Psoas muscle (tissue), 8 donors: ENCODE data around the gene TMBIM4. TPM values are rescaled to one million over a fixed set of nuclear protein-coding genes. Genes with fewer than 3 reads are reported as not detected.

Experiments used
- ATAC-seq, 4 donors: fragments of 200-7000 bp; cut with Tn5 transposase; one replicate each; pipeline ENCODE4 v1.9.1; 2020; ENCODE audit warnings: moderate library complexity in 3 of 4, mild to moderate bottlenecking in 2 of 4
- DNase-seq, 2 donors: peaks; one replicate each; pipeline ENCODE4 v3.0.0-alpha.2; 2020
- H3K27ac ChIP-seq: fragments of 200-600 bp; one replicate; pipeline ENCODE4 v1.8.0; 2022
- H3K27me3 ChIP-seq, 3 donors: fragments of 200-600 bp in 1 of 3; one replicate each; pipeline versions ENCODE4 v1.6.1 to v1.8.0; 2013 to 2022; ENCODE audit warnings: low read length in 2 of 3, mild to moderate bottlenecking in 2 of 3, moderate library complexity in 1 of 3; ENCODE audit not compliant: insufficient read depth in 3 of 3
- H3K36me3 ChIP-seq, 2 donors: fragments of 200-600 bp in 1 of 2; one replicate each; pipeline versions ENCODE4 v1.6.1 to v1.8.0; 2013 to 2022; ENCODE audit warnings: low read depth in 1 of 2, mild to moderate bottlenecking in 1 of 2, moderate library complexity in 1 of 2; ENCODE audit not compliant: insufficient read depth in 1 of 2
- H3K4me1 ChIP-seq: fragments of 200-600 bp; one replicate; pipeline ENCODE4 v1.8.0; 2022
- H3K4me3 ChIP-seq: fragments of 200-600 bp; one replicate; pipeline ENCODE4 v1.8.0; 2022; ENCODE audit warnings: mild to moderate bottlenecking
- H3K9me3 ChIP-seq: fragments of 200-600 bp; one replicate; pipeline ENCODE4 v1.8.0; 2022
- WGBS, 3 donors: extraction: QIAGEN DNeasy Blood & Tissue Kit; methylation state at CpG; one replicate each; pipeline versions ENCODE4 v1.1.6 to v1.1.7; 2013; 5-methylcytosine and 5-hydroxymethylcytosine counted together
- intact Hi-C, 2 donors: fragments of 100-400 bp; cut with DNase I; formaldehyde crosslinking; loops; one replicate each; pipeline versions ENCODE4 v1.11.0 to v1.14.2; 2022
- polyA plus RNA-seq, 3 donors: library from polyadenylated mRNA; stranded (reverse); fragments of 200-250 nt; gene quantifications; one replicate each; pipeline ENCODE4 v1.2.3, GENCODE V29; 2013
- total RNA-seq, 4 donors: library from RNA; stranded (reverse); fragmentation: NEBNext Ultra II Directional in 2 of 4; extraction: Animal tissue kit (Norgen Biotek cat#: 25700) in 2 of 4; gene quantifications; one replicate each; pipeline versions ENCODE4 v1.2.1 to v1.2.4, GENCODE V29; 2021 to 2023
- TF ChIP-seq, protein P1 (sequence below): fragments of 200-600 bp; IDR thresholded peaks from one replicate; pipeline ENCODE4 v1.8.0; 2022; ENCODE audit warnings: antibody characterized with exemption
- donor health status: healthy with polysubstance abuse.
- donor health status: DM: no; HTN: no; CAD: no; lungs with moderate emphysema.
- donor health status: Bipolar disorder and iron deficiency.
- donor health status: healthy.
- donor health status: DM: yes; HTN: yes; CAD: no.
- donor health status: DM: no; HTN: no; CAD: no.
- donor health status: DM: no; HTN: no; CAD: no.
- donor health status: DM: yes; HTN: yes; CAD: no.

The TMBIM4 gene
- total and polyA plus RNA-seq, 7 donors = 35.1 to 64.8 (median 43.2) TPM

DNA sequence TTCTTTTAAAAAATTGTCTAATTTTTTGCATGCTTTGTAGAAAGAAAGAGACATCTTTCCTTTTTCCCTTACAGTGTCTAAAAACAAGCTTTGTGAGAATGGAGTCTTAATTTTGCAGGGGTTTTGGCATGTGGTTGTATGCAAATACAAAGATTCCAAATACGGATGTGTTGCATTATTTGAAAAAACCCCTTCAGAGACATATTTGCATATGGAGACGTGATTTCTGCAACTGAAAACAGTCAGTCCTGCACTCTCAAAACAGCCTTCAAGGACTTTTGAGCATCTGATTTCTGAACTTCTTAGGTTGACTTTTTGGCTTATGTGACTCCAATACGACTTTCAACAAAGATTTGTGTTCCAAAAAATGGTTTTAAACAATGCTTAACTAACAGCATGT, 27.0 kb upstream of the TMBIM4 start:
- Histone ChIP-seq H3K27ac (no peak overlapping the region), H3K36me3 (no peaks in the 10 kb centered on the region), H3K27me3 (peaks cover 0 to 9% (median 3%) of the 10 kb centered on the region in 3 donors), H3K4me3 (no peak overlapping the region), H3K4me1 (no peaks in the 10 kb centered on the region), H3K9me3 (peaks cover 4% of the 10 kb centered on the region)
- intact Hi-C loops = no loop called here
- 49 to 66% (median 52%) methylated on average over 3 of the region's 3 CpGs for WGBS, 3 donors
- TF ChIP-seq, protein P1, sequence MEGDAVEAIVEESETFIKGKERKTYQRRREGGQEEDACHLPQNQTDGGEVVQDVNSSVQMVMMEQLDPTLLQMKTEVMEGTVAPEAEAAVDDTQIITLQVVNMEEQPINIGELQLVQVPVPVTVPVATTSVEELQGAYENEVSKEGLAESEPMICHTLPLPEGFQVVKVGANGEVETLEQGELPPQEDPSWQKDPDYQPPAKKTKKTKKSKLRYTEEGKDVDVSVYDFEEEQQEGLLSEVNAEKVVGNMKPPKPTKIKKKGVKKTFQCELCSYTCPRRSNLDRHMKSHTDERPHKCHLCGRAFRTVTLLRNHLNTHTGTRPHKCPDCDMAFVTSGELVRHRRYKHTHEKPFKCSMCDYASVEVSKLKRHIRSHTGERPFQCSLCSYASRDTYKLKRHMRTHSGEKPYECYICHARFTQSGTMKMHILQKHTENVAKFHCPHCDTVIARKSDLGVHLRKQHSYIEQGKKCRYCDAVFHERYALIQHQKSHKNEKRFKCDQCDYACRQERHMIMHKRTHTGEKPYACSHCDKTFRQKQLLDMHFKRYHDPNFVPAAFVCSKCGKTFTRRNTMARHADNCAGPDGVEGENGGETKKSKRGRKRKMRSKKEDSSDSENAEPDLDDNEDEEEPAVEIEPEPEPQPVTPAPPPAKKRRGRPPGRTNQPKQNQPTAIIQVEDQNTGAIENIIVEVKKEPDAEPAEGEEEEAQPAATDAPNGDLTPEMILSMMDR = no peak
- DNase-seq = no peak
- ATAC-seq = no peak

DNA sequence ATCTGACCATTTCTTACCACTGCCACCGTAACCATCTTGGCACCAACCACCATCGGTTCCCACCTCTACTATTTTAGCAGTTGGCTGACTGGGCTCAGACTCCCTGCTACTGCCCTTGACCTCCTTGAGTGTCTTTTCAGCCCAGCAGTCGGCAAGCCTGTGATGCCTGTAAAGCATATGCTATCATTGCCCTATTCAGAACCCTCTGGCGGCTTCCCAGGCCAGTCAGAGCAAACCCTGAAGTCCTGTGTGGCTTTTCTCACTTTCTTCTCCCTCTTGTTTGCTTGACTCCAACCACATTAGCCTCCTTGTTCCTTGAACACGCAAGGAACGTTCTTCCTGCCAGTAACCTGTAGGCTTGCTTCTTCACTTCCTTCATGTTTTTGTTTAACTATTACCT, 25.4 kb upstream of the TMBIM4 start:
- Histone ChIP-seq H3K4me3 (no peak overlapping the region), H3K9me3 (peaks cover 1% of the 10 kb centered on the region), H3K27ac (no peak overlapping the region), H3K4me1 (no peaks in the 10 kb centered on the region), H3K36me3 (no peaks in the 10 kb centered on the region), H3K27me3 (peaks cover 0 to 9% (median 3%) of the 10 kb centered on the region in 3 donors)
- DNase-seq = no peak
- intact Hi-C loops = no loop called here
- 88 to 91% (median 90%) methylated on average over 6 of the region's 6 CpGs for WGBS, 3 donors
- no peak for ATAC-seq
- TF ChIP-seq, protein P1 = no peak

DNA sequence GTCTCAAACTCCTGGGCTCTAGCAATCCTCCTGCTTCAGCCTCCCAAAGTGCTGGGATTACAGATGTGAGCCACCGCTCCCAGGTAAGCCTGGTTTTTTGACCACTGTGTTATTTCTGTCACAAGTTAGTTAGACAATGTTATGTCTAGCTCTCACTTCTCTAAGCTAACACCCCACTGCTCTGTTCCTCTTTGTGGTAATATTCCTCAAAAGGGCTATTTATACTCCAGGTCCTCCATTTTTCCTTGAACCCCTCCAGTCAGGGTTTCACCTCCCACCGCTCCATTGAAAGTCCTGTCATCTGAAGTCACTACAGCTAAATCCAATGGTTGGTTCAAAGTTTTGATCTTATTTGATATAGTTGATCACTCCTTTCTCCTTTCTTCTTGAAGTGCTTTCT, 24.3 kb upstream of the TMBIM4 start:
- WGBS, 3 donors = 92 to 100% (median 97%) methylated on average over 2 of the region's 2 CpGs
- Histone ChIP-seq H3K4me3 (no peak overlapping the region), H3K36me3 (no peaks in the 10 kb centered on the region), H3K27ac (no peak overlapping the region), H3K4me1 (no peaks in the 10 kb centered on the region), H3K27me3 (peaks cover 0 to 6% (median 5%) of the 10 kb centered on the region in 3 donors), H3K9me3 (no peaks in the 10 kb centered on the region)
- ATAC-seq = no peak
- TF ChIP-seq, protein P1 = no peak
- intact Hi-C loops = no loop called here
- DNase-seq = no peak

DNA sequence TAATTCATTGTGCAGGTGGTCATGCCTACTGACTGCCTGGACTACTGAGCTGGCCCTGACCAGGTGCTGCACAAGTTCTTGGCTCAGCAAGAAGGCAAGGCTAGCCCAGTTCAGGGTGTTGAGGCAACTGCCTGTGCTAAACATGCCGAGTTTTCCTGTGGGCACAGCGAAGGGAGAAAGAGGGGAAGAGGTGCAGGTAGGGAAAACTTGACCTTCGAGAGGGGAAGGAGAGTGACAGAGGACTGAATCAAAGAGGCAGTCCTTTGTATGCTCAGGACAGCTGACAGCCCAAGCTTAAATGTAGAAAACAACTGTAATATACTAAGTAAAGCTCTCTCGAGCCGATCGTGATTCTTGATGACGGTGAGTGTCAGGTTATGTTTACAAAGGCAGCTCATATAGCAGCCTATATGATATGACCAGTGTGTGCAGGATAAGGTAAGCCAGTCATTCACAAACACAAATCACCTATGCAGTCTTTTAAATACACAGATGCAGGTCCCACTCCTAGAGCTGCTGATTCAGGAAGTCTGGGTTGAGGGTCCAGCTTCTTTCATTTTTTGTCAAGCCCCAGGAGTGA, 21.8 kb upstream of the TMBIM4 start:
- H3K4me1 ChIP-seq = no peaks in the 10 kb centered on the region
- ATAC-seq = no peak
- no peak for DNase-seq
- no peaks in the 10 kb centered on the region for H3K9me3 ChIP-seq
- TF ChIP-seq, protein P1 = no peak
- H3K27me3 ChIP-seq = peaks cover 0 to 23% (median 7%) of the 10 kb centered on the region in 3 donors
- no peaks in the 10 kb centered on the region for H3K36me3 ChIP-seq
- intact Hi-C loops = no loop called here
- H3K4me3 ChIP-seq = no peak overlapping the region
- WGBS, 3 donors = 65 to 72% (median 66%) methylated on average over 7 of the region's 7 CpGs
- H3K27ac ChIP-seq = no peak overlapping the region
